ENCODE data around the gene RHEB. TPM values are rescaled to one million over a fixed set of nuclear protein-coding genes. Genes with fewer than 3 reads are reported as not detected.

RHEB gene
- total RNA-seq, 4 donors from 2014 or later, result 37.1 to 82.6 (median 54.4) TPM

GRCh38 chr7:151447901-151448260 is 71.8 kb downstream of the RHEB start:
- DNase-seq, result no peak
- intact Hi-C loops (cut with DNase I), result loop anchor here (2.0 kb wide), 1 partner anchor 79 kb away; no protein-coding TSS in a partner anchor
- TF ChIP-seq, protein P1, sequence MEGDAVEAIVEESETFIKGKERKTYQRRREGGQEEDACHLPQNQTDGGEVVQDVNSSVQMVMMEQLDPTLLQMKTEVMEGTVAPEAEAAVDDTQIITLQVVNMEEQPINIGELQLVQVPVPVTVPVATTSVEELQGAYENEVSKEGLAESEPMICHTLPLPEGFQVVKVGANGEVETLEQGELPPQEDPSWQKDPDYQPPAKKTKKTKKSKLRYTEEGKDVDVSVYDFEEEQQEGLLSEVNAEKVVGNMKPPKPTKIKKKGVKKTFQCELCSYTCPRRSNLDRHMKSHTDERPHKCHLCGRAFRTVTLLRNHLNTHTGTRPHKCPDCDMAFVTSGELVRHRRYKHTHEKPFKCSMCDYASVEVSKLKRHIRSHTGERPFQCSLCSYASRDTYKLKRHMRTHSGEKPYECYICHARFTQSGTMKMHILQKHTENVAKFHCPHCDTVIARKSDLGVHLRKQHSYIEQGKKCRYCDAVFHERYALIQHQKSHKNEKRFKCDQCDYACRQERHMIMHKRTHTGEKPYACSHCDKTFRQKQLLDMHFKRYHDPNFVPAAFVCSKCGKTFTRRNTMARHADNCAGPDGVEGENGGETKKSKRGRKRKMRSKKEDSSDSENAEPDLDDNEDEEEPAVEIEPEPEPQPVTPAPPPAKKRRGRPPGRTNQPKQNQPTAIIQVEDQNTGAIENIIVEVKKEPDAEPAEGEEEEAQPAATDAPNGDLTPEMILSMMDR (IDR thresholded peaks at IDR 0.05), result no peak
- no peak for TF ChIP-seq POLR2A (IDR thresholded peaks at IDR 0.05)
- Histone ChIP-seq H3K27ac (peak overlapping the region; percentile 32 to 67 (median 62)), H3K4me3 (peak overlapping the region; percentile 40 to 66 (median 52)), H3K9me3 (no peaks in the 10 kb centered on the region), H3K27me3 (peaks cover 0 to 17% (median 0%) of the 10 kb centered on the region in 4 donors), H3K4me1 (peaks cover 5 to 17% (median 6%) of the 10 kb centered on the region in 3 donors), H3K36me3 (no peaks in the 10 kb centered on the region)
- 57 to 71% methylated on average over 20 to 26 of the region's 26 CpGs for WGBS, 2 donors

DNA sequence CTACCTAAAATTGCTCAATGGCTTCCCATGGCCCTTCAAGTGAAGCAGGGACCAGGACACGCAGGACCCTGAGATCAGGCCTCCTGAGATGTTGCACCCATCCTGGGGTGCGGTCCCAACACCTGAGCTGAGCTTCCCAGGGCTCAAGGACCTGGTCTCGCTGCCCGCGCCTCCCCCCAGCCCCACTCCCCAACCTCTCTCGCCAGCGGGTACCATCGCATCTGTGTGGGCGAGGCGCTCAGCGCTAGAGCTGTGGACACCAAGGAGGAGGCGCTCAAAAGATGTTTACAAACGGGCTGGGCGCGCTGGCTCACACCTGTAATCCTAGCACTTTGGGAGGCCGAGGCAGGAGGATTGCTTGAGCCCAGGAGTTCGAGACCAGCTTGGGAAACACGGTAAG is 72.4 kb downstream of the RHEB start:
- no peak overlapping the region for H3K27ac ChIP-seq
- H3K27me3 ChIP-seq, result peaks cover 0 to 18% (median 0%) of the 10 kb centered on the region in 4 donors
- peaks cover 5 to 17% (median 6%) of the 10 kb centered on the region in 3 donors for H3K4me1 ChIP-seq
- no peaks in the 10 kb centered on the region for H3K9me3 ChIP-seq
- H3K4me3 ChIP-seq, result no peak overlapping the region
- intact Hi-C loops (cut with DNase I), result no loop called here
- H3K36me3 ChIP-seq, result no peaks in the 10 kb centered on the region
- TF ChIP-seq, protein P1 (IDR thresholded peaks at IDR 0.05), result no peak
- no peak for TF ChIP-seq POLR2A (IDR thresholded peaks at IDR 0.05)
- WGBS, 2 donors, result 78 to 92% methylated on average over 4 to 5 of the region's 18 CpGs
- DNase-seq, result no peak

GRCh38 chr7:151446412-151446811 is 73.3 kb downstream of the RHEB start:
- peaks cover 0 to 24% (median 0%) of the 10 kb centered on the region in 4 donors for H3K27me3 ChIP-seq
- H3K9me3 ChIP-seq, result no peaks in the 10 kb centered on the region
- peaks cover 5 to 22% (median 6%) of the 10 kb centered on the region in 3 donors for H3K4me1 ChIP-seq
- no peak for DNase-seq
- H3K36me3 ChIP-seq, result no peaks in the 10 kb centered on the region
- H3K27ac ChIP-seq, result no peak overlapping the region
- intact Hi-C loops (cut with DNase I), result no loop called here
- no peak overlapping the region for H3K4me3 ChIP-seq
- WGBS, 2 donors, result 100% methylated on average over 2 of the region's 2 CpGs; no CpG with 5 or more reads in 1 of the 2 donors
- TF ChIP-seq POLR2A (IDR thresholded peaks at IDR 0.05), result no peak
- TF ChIP-seq, protein P1 (IDR thresholded peaks at IDR 0.05), result no peak

DNA sequence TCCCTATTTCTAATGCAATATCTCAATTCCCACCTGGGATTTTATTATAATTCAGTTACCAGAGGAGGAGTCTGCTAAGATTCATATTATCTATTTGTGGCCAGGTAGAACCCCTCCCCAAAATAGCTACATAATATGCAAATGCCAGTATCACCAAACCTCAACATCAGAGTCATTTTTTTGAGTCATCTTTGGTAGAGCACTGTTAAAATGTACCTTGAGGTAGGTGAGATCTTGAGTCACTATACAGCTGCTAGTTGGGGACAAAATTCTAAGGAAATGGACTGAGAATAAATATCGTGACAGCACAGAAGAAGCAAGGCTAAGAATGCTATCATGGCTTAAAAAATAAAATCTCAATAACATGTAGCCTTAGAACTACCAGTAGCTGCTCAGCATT is 75.1 kb downstream of the RHEB start:
- no peak for DNase-seq
- H3K9me3 ChIP-seq, result no peaks in the 10 kb centered on the region
- intact Hi-C loops (cut with DNase I), result no loop called here
- H3K4me1 ChIP-seq, result peaks cover 11 to 40% (median 20%) of the 10 kb centered on the region in 3 donors
- no peak overlapping the region for H3K4me3 ChIP-seq
- 55 to 76% methylated on average over 1 of the region's 1 CpG for WGBS, 2 donors
- no peaks in the 10 kb centered on the region for H3K36me3 ChIP-seq
- TF ChIP-seq, protein P1 (IDR thresholded peaks at IDR 0.05), result no peak
- no peak for TF ChIP-seq POLR2A (IDR thresholded peaks at IDR 0.05)
- peaks cover 0 to 37% (median 2%) of the 10 kb centered on the region in 4 donors for H3K27me3 ChIP-seq
- H3K27ac ChIP-seq, result no peak overlapping the region

- WGBS, 2 donors, result 68 to 74% methylated on average over 10 of the region's 10 CpGs
- TF ChIP-seq, protein P1 (IDR thresholded peaks at IDR 0.05), result no peak
- no peak for TF ChIP-seq POLR2A (IDR thresholded peaks at IDR 0.05)
These were observed 76.8 kb downstream of the RHEB start for GRCh38 chr7:151442776-151443496.

More at GRCh38 chr7:151442776-151443496, 76.8 kb downstream of the RHEB start:
- DNase-seq, result no peak
- Histone ChIP-seq H3K9me3 (no peaks in the 10 kb centered on the region), H3K27ac (peak overlapping the region in 1 of 4 donors; percentile 38), H3K36me3 (no peaks in the 10 kb centered on the region), H3K4me3 (no peak overlapping the region), H3K27me3 (peaks cover 0 to 42% (median 2%) of the 10 kb centered on the region in 4 donors), H3K4me1 (peaks cover 6 to 34% (median 15%) of the 10 kb centered on the region in 3 donors)
- intact Hi-C loops (cut with DNase I), result no loop called here

All from esophagus squamous epithelium (tissue), 5 donors.